Measurements from ENCODE around the gene WDR93. TPM values are rescaled to one million over a fixed set of nuclear protein-coding genes. Genes with fewer than 3 reads are reported as not detected.
A peak's percentile ranks its signal among the peaks of the same experiment; 100 is the strongest.

Gene WDR93
- total and polyA plus RNA-seq, 2 of the 4 experiments (the other 2 are of a cell fraction), result not detected

- Histone ChIP-seq H2BK20ac (ENCODE audit: low read depth, low read length) (no peak within 1 kb of the TSS), H3K14ac (replicated peaks; ENCODE audit: low read depth, low read length) (no peak within 1 kb of the TSS), H3K18ac (ENCODE audit: low read depth, low read length) (no peak within 1 kb of the TSS), H3K4me3 (ENCODE audit: insufficient read depth, low read depth, low read length) (peak within 1 kb of the TSS; percentile 65), H4K8ac (ENCODE audit: low read depth in 2 of 2, low read length in 2 of 2) (peak within 1 kb of the TSS in 1 of 2 experiments; percentile 83; a peak in 2 of 4 replicates), H3K27ac (ENCODE audit: insufficient read depth, low read length) (peak within 1 kb of the TSS; percentile 19; the same call in 1 of the 2 replicates), H2AFZ (replicated peaks; ENCODE audit: low read length, poor library complexity) (peak within 1 kb of the TSS; percentile 96), H2BK15ac (ENCODE audit: low read depth, low read length) (no peak within 1 kb of the TSS), H2BK5ac (ENCODE audit: low read depth, low read length, poor library complexity, severe bottlenecking) (no peak within 1 kb of the TSS), H3K4ac (ENCODE audit: low read depth, low read length) (0 out of 2 replicates have a peak within 1 kb of the TSS, but pooled peaks have one; percentile 64), H3K27me3 (ENCODE audit: control insufficient read depth, insufficient read depth, low read length) (peaks cover 33% of the 10 kb centered on the region), H3K9me3 (ENCODE audit: control insufficient read depth, insufficient read depth, low read length) (no peaks in the 10 kb centered on the region), H3K9ac (ENCODE audit: low read depth, low read length) (no peak within 1 kb of the TSS), H2AK5ac (ENCODE audit: low read depth, low read length) (no peak within 1 kb of the TSS), H4K20me1 (ENCODE audit: insufficient read depth, low read length) (no peaks in the 10 kb centered on the region), H2AK9ac (replicated peaks; ENCODE audit: low read depth, low read length, poor library complexity) (peak within 1 kb of the TSS; percentile 82), H3K23ac (ENCODE audit: low read depth, low read length) (no peak within 1 kb of the TSS), H2BK120ac (ENCODE audit: low read depth, low read length) (no peak within 1 kb of the TSS), H4K91ac (ENCODE audit: insufficient read depth, low read depth, low read length) (no peak within 1 kb of the TSS; the same call in 1 of the 2 replicates), H3K4me1 (ENCODE audit: control insufficient read depth, insufficient read depth, low read length) (peaks cover 2% of the 10 kb centered on the region; the same call in 1 of the 2 replicates), H4K5ac (ENCODE audit: low read depth, low read length) (peak within 1 kb of the TSS; percentile 39; the same call in 1 of the 2 replicates), H3K36me3 (ENCODE audit: control insufficient read depth, insufficient read depth, low read length) (no peaks in the 10 kb centered on the region), H3K4me2 (ENCODE audit: low read depth, low read length) (peak within 1 kb of the TSS; percentile 39), H3K56ac (ENCODE audit: extremely low read depth, insufficient read depth, low read length) (no peak within 1 kb of the TSS), H3K79me1 (ENCODE audit: low read depth in 1 of 2, low read length in 2 of 2) (no peaks in the 10 kb centered on the region), H3K9me1 (ENCODE audit: insufficient read depth, low read length) (no peaks in the 10 kb centered on the region; the same call in 1 of the 2 replicates)
- in situ Hi-C loops (cut with MboI; ENCODE audit: low sequenced_read_pairs), result loop anchor here (10.0 kb wide), 1 partner anchor 324 kb away; no protein-coding TSS in a partner anchor
- dilution Hi-C loops (cut with HindIII; ENCODE audit: low sequenced_read_pairs, unreplicated experiment), result loop anchor here (25.0 kb wide), 1 partner anchor 111 kb away; no protein-coding TSS in a partner anchor
- DNase-seq (peak; percentile 87), ATAC-seq (ENCODE audit: low read depth) (peak; percentile 97)
- no TSS peak for BruUV-seq (replicated peaks)
- ChIA-PET POLR2A (ENCODE audit: unreplicated experiment) (no interaction called here), CTCF (interaction anchor here (0.6 to 1.1 kb wide), 6 partner anchors 9 to 136 kb away, joined by 3 to 4 read pairs (median 4); no protein-coding TSS in a partner anchor)
- intact Hi-C loops (cut with micrococcal nuclease), result no loop called here
- WGBS, 2 experiments (ENCODE audit: extremely low coverage in 2 of 2, insufficient read length in 1 of 2), result 1% methylated on average over 81 of the region's 114 CpGs; no CpG with 5 or more reads in 1 of the 2 experiments
- TF ChIP-seq BHLHE40 (IDR thresholded peaks at IDR 0.05; ENCODE audit: low read depth, low read length) (peak; percentile 83), RCOR1 (IDR thresholded peaks at IDR 0.05; ENCODE audit: insufficient replicate concordance, low read length) (no peak), CHD1 (IDR thresholded peaks at IDR 0.05; ENCODE audit: low read depth, low read length) (no peak), NFE2L2 (IDR thresholded peaks at IDR 0.05; ENCODE audit: low read depth, low read length) (no peak), RFX5 (IDR thresholded peaks at IDR 0.05; ENCODE audit: low read depth, low read length) (no peak), USF2 (IDR thresholded peaks at IDR 0.05; ENCODE audit: low read depth, low read length) (no peak; the same call in 1 of the 2 replicates), SMC3 (IDR thresholded peaks at IDR 0.05; ENCODE audit: low read depth, low read length) (peak; percentile 58), MXI1 (IDR thresholded peaks at IDR 0.05; ENCODE audit: borderline replicate concordance, low read depth, low read length) (no peak), RAD21 (IDR thresholded peaks at IDR 0.05; ENCODE audit: low read length) (peak; percentile 64), CTCF (conservative IDR thresholded peaks at IDR 0.05; ENCODE audit: low read depth, low read length) (peak; percentile 89), CEBPB (IDR thresholded peaks at IDR 0.05; ENCODE audit: low read depth, low read length) (no peak), POLR2A (IDR thresholded peaks at IDR 0.05; ENCODE audit: low read depth, low read length) (no peak), MAZ (IDR thresholded peaks at IDR 0.05; ENCODE audit: borderline replicate concordance, low read depth, low read length) (0 out of 2 replicates have a peak, but pooled peaks have one; percentile 51)
Measured at GRCh38 chr15:89750560-89751542, 60.2 kb downstream of the WDR93 start, which contains the start of gene MESP1. TSS of gene MESP1 (minus strand) at chr15:89751249. CDS start at chr15:89751231, 18 bp downstream.

Data from IMR-90 (cell line).